HepG2 (cell line): Measurements from ENCODE around the gene NOTUM. TPM values are rescaled to one million over a fixed set of nuclear protein-coding genes. Genes with fewer than 3 reads are reported as not detected.
A peak's percentile ranks its signal among the peaks of the same experiment; 100 is the strongest.

Experiments
- TBX2 ChIP-seq: sonication (generic); formaldehyde crosslinking; IDR thresholded peaks from 2 replicates; pipeline ENCODE4 v1.5.0; 2020; ENCODE audit warnings: missing genetic modification reagents, mild to moderate bottlenecking, borderline replicate concordance
- TOE1 ChIP-seq: sonication (generic); formaldehyde crosslinking; IDR thresholded peaks from 2 replicates; pipeline ENCODE4 v1.4.0; 2020; ENCODE audit warnings: mild to moderate bottlenecking, missing genetic modification reagents
- TSC22D2 ChIP-seq: sonication (generic); formaldehyde crosslinking; IDR thresholded peaks from 2 replicates; pipeline ENCODE4 v1.5.1; 2020; ENCODE audit warnings: missing genetic modification reagents, mild to moderate bottlenecking, borderline replicate concordance
- ZBTB3 ChIP-seq: sonication (generic); formaldehyde crosslinking; IDR thresholded peaks from 2 replicates; pipeline ENCODE4 v1.4.0; 2020; ENCODE audit warnings: low read depth, mild to moderate bottlenecking, moderate library complexity, missing genetic modification reagents, borderline replicate concordance
- ZBTB40 ChIP-seq, 2 experiments: fragments of 450-650 bp in 1 of 2; sonication (generic) in 1 of 2; formaldehyde crosslinking in 1 of 2; IDR thresholded peaks; 2 replicates each; pipeline versions ENCODE4 v1.6.1 to v1.8.0; 2016 to 2022; ENCODE audit warnings: antibody characterized with exemption in 1 of 2, mild to moderate bottlenecking in 1 of 2, missing genetic modification reagents in 1 of 2
- ZMAT5 ChIP-seq: sonication (generic); formaldehyde crosslinking; IDR thresholded peaks from 2 replicates; pipeline ENCODE4 v1.5.0; 2020; ENCODE audit warnings: mild to moderate bottlenecking, low read depth, missing genetic modification reagents, borderline replicate concordance
- ZNF224 ChIP-seq: sonication (generic); formaldehyde crosslinking; IDR thresholded peaks from 2 replicates; pipeline ENCODE4 v1.5.0; 2020; ENCODE audit warnings: mild to moderate bottlenecking, missing genetic modification reagents
- polyA plus RNA-seq, 8 experiments: library from polyadenylated mRNA; depleted of rRNA in 3 of 8; stranded (reverse) in 7 of 8; unstranded in 1 of 8; fragments of >200 nt; fragmentation: Illumina TruSeq in 4 of 8; extraction: Trizol in 4 of 8; gene quantifications; 2 replicates each; pipeline versions ENCODE4 v1.2.1 to v1.2.3, GENCODE V29; 2011 to 2016; ENCODE audit warnings: low read depth in 4 of 8, missing spikeins in 1 of 8, mixed read lengths in 1 of 8; ENCODE audit not compliant: insufficient read depth in 1 of 8
- total RNA-seq, 5 experiments: library from RNA; depleted of rRNA; stranded (reverse); fragments of >200 nt; fragmentation: Illumina TruSeq; extraction: Trizol; gene quantifications; 2 replicates each; pipeline ENCODE4 v1.2.3, GENCODE V29; 2016; ENCODE audit warnings: low read depth in 1 of 5
- TF ChIP-seq, protein P1 (sequence below): sonication (generic); formaldehyde crosslinking; IDR thresholded peaks from 2 replicates; pipeline ENCODE4 v1.4.0; 2020; ENCODE audit warnings: missing genetic modification reagents
- TF ChIP-seq, protein P2 (sequence below): sonication (generic); formaldehyde crosslinking; IDR thresholded peaks from 2 replicates; pipeline ENCODE4 v1.9.0; 2021; ENCODE audit warnings: missing genetic modification reagents, borderline replicate concordance

NOTUM gene
- total and polyA plus RNA-seq, 2 of the 13 experiments (the other 11 are each of a cell fraction or from before 2014, with no cell fraction given), result 150 to 160 TPM

- TF ChIP-seq, protein P1, sequence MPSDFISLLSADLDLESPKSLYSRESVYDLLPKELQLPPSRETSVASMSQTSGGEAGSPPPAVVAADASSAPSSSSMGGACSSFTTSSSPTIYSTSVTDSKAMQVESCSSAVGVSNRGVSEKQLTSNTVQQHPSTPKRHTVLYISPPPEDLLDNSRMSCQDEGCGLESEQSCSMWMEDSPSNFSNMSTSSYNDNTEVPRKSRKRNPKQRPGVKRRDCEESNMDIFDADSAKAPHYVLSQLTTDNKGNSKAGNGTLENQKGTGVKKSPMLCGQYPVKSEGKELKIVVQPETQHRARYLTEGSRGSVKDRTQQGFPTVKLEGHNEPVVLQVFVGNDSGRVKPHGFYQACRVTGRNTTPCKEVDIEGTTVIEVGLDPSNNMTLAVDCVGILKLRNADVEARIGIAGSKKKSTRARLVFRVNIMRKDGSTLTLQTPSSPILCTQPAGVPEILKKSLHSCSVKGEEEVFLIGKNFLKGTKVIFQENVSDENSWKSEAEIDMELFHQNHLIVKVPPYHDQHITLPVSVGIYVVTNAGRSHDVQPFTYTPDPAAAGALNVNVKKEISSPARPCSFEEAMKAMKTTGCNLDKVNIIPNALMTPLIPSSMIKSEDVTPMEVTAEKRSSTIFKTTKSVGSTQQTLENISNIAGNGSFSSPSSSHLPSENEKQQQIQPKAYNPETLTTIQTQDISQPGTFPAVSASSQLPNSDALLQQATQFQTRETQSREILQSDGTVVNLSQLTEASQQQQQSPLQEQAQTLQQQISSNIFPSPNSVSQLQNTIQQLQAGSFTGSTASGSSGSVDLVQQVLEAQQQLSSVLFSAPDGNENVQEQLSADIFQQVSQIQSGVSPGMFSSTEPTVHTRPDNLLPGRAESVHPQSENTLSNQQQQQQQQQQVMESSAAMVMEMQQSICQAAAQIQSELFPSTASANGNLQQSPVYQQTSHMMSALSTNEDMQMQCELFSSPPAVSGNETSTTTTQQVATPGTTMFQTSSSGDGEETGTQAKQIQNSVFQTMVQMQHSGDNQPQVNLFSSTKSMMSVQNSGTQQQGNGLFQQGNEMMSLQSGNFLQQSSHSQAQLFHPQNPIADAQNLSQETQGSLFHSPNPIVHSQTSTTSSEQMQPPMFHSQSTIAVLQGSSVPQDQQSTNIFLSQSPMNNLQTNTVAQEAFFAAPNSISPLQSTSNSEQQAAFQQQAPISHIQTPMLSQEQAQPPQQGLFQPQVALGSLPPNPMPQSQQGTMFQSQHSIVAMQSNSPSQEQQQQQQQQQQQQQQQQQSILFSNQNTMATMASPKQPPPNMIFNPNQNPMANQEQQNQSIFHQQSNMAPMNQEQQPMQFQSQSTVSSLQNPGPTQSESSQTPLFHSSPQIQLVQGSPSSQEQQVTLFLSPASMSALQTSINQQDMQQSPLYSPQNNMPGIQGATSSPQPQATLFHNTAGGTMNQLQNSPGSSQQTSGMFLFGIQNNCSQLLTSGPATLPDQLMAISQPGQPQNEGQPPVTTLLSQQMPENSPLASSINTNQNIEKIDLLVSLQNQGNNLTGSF (CRISPR knock-in tag), result peak; percentile 91
- TF ChIP-seq ZBTB3 (CRISPR knock-in tag) (peak; percentile 59), ZNF224 (CRISPR knock-in tag) (no peak; the same call in 1 of the 2 replicates), TOE1 (CRISPR knock-in tag) (0 out of 2 replicates have a peak, but pooled peaks have one; percentile 71), TBX2 (CRISPR knock-in tag) (no peak; the same call in 1 of the 2 replicates), TSC22D2 (peak; percentile 97; the same call in 1 of the 2 replicates), ZMAT5 (CRISPR knock-in tag) (no peak), ZBTB40 (IDR thresholded peaks at IDR 0.05) (no peak), ZBTB40 (CRISPR knock-in tag; IDR thresholded peaks at IDR 0.05) (peak; percentile 93)
- TF ChIP-seq, protein P2, sequence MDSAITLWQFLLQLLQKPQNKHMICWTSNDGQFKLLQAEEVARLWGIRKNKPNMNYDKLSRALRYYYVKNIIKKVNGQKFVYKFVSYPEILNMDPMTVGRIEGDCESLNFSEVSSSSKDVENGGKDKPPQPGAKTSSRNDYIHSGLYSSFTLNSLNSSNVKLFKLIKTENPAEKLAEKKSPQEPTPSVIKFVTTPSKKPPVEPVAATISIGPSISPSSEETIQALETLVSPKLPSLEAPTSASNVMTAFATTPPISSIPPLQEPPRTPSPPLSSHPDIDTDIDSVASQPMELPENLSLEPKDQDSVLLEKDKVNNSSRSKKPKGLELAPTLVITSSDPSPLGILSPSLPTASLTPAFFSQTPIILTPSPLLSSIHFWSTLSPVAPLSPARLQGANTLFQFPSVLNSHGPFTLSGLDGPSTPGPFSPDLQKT (CRISPR knock-in tag), result peak; percentile 87; the same call in 1 of the 2 replicates
Measured at GRCh38 chr17:81991684-81992305, 30.8 kb upstream of the NOTUM start (continued).
